ENCODE results near the gene IL4.

Gene IL4

DNA sequence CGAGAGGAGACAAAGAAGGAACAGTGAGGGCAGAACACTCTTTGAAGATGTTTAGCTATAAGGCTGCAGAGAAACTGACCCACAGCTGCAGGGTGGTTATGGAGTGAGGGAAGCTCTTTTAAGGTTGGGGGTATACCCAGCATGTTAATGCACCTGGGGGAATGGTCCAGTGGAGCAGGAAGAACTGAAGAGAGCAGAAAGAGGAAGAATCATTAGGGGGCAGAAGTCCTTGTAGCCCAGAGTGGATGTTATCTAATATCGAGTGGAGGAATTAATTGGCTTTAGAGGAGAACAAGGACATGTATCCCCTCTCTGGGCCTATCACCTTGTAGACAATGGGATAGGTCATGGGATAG lies 7.7 kb downstream of the IL4 start:
- H3K36me3 ChIP-seq (ENCODE audit: low read length) = no peaks in the 10 kb centered on the region
- no peak overlapping the region for H3K27ac ChIP-seq (ENCODE audit: low read depth, low read length)
- H3K4me3 ChIP-seq (ENCODE audit: insufficient read depth, low read length, poor library complexity, severe bottlenecking) = no peak overlapping the region
- H2AFZ ChIP-seq (ENCODE audit: low read depth, low read length, severe bottlenecking) = no peak overlapping the region
- no peaks in the 10 kb centered on the region for H3F3A ChIP-seq (ENCODE audit: insufficient read depth)
- H3K79me2 ChIP-seq (ENCODE audit: insufficient read depth, low read length) = no peaks in the 10 kb centered on the region
- no peak overlapping the region for H3K9ac ChIP-seq (ENCODE audit: low read length)
- H3K9me3 ChIP-seq (ENCODE audit: insufficient read depth, low read length) = no peaks in the 10 kb centered on the region
- no peak overlapping the region for H3K4me2 ChIP-seq (ENCODE audit: low read depth, low read length, poor library complexity, severe bottlenecking)
- TF ChIP-seq EZH2phosphoT487 (conservative IDR thresholded peaks at IDR 0.05; ENCODE audit: low read length) = no peak
- TF ChIP-seq, protein P1, sequence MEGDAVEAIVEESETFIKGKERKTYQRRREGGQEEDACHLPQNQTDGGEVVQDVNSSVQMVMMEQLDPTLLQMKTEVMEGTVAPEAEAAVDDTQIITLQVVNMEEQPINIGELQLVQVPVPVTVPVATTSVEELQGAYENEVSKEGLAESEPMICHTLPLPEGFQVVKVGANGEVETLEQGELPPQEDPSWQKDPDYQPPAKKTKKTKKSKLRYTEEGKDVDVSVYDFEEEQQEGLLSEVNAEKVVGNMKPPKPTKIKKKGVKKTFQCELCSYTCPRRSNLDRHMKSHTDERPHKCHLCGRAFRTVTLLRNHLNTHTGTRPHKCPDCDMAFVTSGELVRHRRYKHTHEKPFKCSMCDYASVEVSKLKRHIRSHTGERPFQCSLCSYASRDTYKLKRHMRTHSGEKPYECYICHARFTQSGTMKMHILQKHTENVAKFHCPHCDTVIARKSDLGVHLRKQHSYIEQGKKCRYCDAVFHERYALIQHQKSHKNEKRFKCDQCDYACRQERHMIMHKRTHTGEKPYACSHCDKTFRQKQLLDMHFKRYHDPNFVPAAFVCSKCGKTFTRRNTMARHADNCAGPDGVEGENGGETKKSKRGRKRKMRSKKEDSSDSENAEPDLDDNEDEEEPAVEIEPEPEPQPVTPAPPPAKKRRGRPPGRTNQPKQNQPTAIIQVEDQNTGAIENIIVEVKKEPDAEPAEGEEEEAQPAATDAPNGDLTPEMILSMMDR (IDR thresholded peaks at IDR 0.05; ENCODE audit: insufficient read depth, low read length, poor library complexity, severe bottlenecking) = no peak
- no peaks in the 10 kb centered on the region for H3K27me3 ChIP-seq (ENCODE audit: low read length)
- no peaks in the 10 kb centered on the region for H3K9me2 ChIP-seq (replicated peaks; ENCODE audit: insufficient read depth, low read length)
- H4K20me1 ChIP-seq (ENCODE audit: low read depth, low read length) = no peaks in the 10 kb centered on the region

DNA sequence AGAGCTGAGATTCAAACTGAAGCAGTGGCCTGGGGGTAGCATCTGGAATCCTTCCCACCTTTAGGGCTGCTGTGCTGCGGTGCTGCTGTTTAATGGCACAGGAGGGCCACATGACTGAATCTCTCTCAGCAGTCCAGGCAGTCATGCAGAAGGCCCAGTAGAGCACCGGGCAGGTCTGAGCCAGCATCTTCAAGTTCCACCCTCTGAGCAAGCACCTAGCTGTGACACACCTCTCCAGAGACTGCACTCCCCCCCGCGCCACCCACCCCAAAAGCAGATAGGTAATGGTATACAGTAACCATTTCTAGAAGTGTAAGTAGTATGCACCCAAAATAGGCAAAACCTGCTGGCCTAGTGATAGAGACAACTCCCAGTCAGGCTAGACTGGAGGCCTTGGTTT lies 8.2 kb downstream of the IL4 start:
- H3K36me3 ChIP-seq (ENCODE audit: low read length) = no peaks in the 10 kb centered on the region
- no peaks in the 10 kb centered on the region for H3F3A ChIP-seq (ENCODE audit: insufficient read depth)
- no peak overlapping the region for H2AFZ ChIP-seq (ENCODE audit: low read depth, low read length, severe bottlenecking)
- H3K27ac ChIP-seq (ENCODE audit: low read depth, low read length) = no peak overlapping the region
- TF ChIP-seq EZH2phosphoT487 (conservative IDR thresholded peaks at IDR 0.05; ENCODE audit: low read length) = no peak
- TF ChIP-seq, protein P1 (IDR thresholded peaks at IDR 0.05; ENCODE audit: insufficient read depth, low read length, poor library complexity, severe bottlenecking) = no peak
- no peaks in the 10 kb centered on the region for H4K20me1 ChIP-seq (ENCODE audit: low read depth, low read length)
- H3K9ac ChIP-seq (ENCODE audit: low read length) = no peak overlapping the region
- no peak overlapping the region for H3K4me2 ChIP-seq (ENCODE audit: low read depth, low read length, poor library complexity, severe bottlenecking)
- no peaks in the 10 kb centered on the region for H3K79me2 ChIP-seq (ENCODE audit: insufficient read depth, low read length)
- H3K27me3 ChIP-seq (ENCODE audit: low read length) = no peaks in the 10 kb centered on the region
- no peaks in the 10 kb centered on the region for H3K9me2 ChIP-seq (replicated peaks; ENCODE audit: insufficient read depth, low read length)
- H3K9me3 ChIP-seq (ENCODE audit: insufficient read depth, low read length) = no peaks in the 10 kb centered on the region
- no peak overlapping the region for H3K4me3 ChIP-seq (ENCODE audit: insufficient read depth, low read length, poor library complexity, severe bottlenecking)

- no peak overlapping the region for H3K4me2 ChIP-seq (ENCODE audit: low read depth, low read length, poor library complexity, severe bottlenecking)
- no peak overlapping the region for H3K9ac ChIP-seq (ENCODE audit: low read length)
- H2AFZ ChIP-seq (ENCODE audit: low read depth, low read length, severe bottlenecking) = no peak overlapping the region
- TF ChIP-seq, protein P1 (IDR thresholded peaks at IDR 0.05; ENCODE audit: insufficient read depth, low read length, poor library complexity, severe bottlenecking) = no peak
- TF ChIP-seq EZH2phosphoT487 (conservative IDR thresholded peaks at IDR 0.05; ENCODE audit: low read length) = no peak
- no peaks in the 10 kb centered on the region for H3K9me2 ChIP-seq (replicated peaks; ENCODE audit: insufficient read depth, low read length)
- H3K4me3 ChIP-seq (ENCODE audit: insufficient read depth, low read length, poor library complexity, severe bottlenecking) = no peak overlapping the region
- H3K79me2 ChIP-seq (ENCODE audit: insufficient read depth, low read length) = no peaks in the 10 kb centered on the region
- H3K27me3 ChIP-seq (ENCODE audit: low read length) = no peaks in the 10 kb centered on the region
- no peaks in the 10 kb centered on the region for H3K36me3 ChIP-seq (ENCODE audit: low read length)
- no peak overlapping the region for H3K27ac ChIP-seq (ENCODE audit: low read depth, low read length)
- no peaks in the 10 kb centered on the region for H3F3A ChIP-seq (ENCODE audit: insufficient read depth)
- no peaks in the 10 kb centered on the region for H4K20me1 ChIP-seq (ENCODE audit: low read depth, low read length)
- H3K9me3 ChIP-seq (ENCODE audit: insufficient read depth, low read length) = no peaks in the 10 kb centered on the region
Observed at GRCh38 chr5:132684491-132684890, 10.7 kb downstream of the IL4 start.

Data from SU-DHL-6 (cell line).